Measurements from ENCODE around the gene GULP1.

Gene GULP1

GRCh38 chr2:188515918-188516317, 224.2 kb downstream of the GULP1 start:
- H3K4me1 ChIP-seq (ENCODE audit: control insufficient read depth, low read length) = no peaks in the 10 kb centered on the region
- no peak for TF ChIP-seq EZH2phosphoT487 (IDR thresholded peaks at IDR 0.05; ENCODE audit: borderline replicate concordance, low read length)
- no peak for TF ChIP-seq CTCF (IDR thresholded peaks at IDR 0.05; ENCODE audit: low read depth, low read length, poor library complexity, severe bottlenecking)

GRCh38 chr2:188517549-188518215, 226.0 kb downstream of the GULP1 start:
- Histone ChIP-seq H3K4me1 (ENCODE audit: control insufficient read depth, low read length) (no peaks in the 10 kb centered on the region), H3K4me2 (ENCODE audit: low read length) (no peak overlapping the region), H3K27ac (ENCODE audit: low read depth, low read length) (no peak overlapping the region), H3K36me3 (ENCODE audit: control insufficient read depth, low read length) (no peaks in the 10 kb centered on the region), H3F3A (ENCODE audit: control insufficient read depth, insufficient read depth) (no peaks in the 10 kb centered on the region), H3K4me3 (ENCODE audit: low read length) (no peak overlapping the region), H3K27me3 (ENCODE audit: control insufficient read depth, low read length) (peaks cover 3% of the 10 kb centered on the region; the same call in 1 of the 2 replicates), H3K79me2 (ENCODE audit: control insufficient read depth, low read length) (no peaks in the 10 kb centered on the region), H4K20me1 (ENCODE audit: control insufficient read depth, insufficient read depth, low read depth, low read length) (no peaks in the 10 kb centered on the region), H3K9me2 (replicated peaks; ENCODE audit: control insufficient read depth, low read length) (no peaks in the 10 kb centered on the region), H3K9me3 (ENCODE audit: control insufficient read depth, insufficient read depth, low read length) (no peaks in the 10 kb centered on the region)
- TF ChIP-seq EZH2phosphoT487 (IDR thresholded peaks at IDR 0.05; ENCODE audit: borderline replicate concordance, low read length) = no peak
- TF ChIP-seq CTCF (IDR thresholded peaks at IDR 0.05; ENCODE audit: low read depth, low read length, poor library complexity, severe bottlenecking) = no peak

More at GRCh38 chr2:188515918-188516317, 224.2 kb downstream of the GULP1 start:
- H3F3A ChIP-seq (ENCODE audit: control insufficient read depth, insufficient read depth) = no peaks in the 10 kb centered on the region
- H3K36me3 ChIP-seq (ENCODE audit: control insufficient read depth, low read length) = no peaks in the 10 kb centered on the region
- no peaks in the 10 kb centered on the region for H3K79me2 ChIP-seq (ENCODE audit: control insufficient read depth, low read length)
- no peaks in the 10 kb centered on the region for H3K9me2 ChIP-seq (replicated peaks; ENCODE audit: control insufficient read depth, low read length)
- peaks cover 6% of the 10 kb centered on the region; the same call in 1 of the 2 replicates for H3K27me3 ChIP-seq (ENCODE audit: control insufficient read depth, low read length)
- no peak overlapping the region for H3K27ac ChIP-seq (ENCODE audit: low read depth, low read length)
- no peak overlapping the region for H3K4me3 ChIP-seq (ENCODE audit: low read length)
- no peak overlapping the region for H3K4me2 ChIP-seq (ENCODE audit: low read length)
- no peaks in the 10 kb centered on the region for H3K9me3 ChIP-seq (ENCODE audit: control insufficient read depth, insufficient read depth, low read length)
- H4K20me1 ChIP-seq (ENCODE audit: control insufficient read depth, insufficient read depth, low read depth, low read length) = no peaks in the 10 kb centered on the region

GRCh38 chr2:188518381-188518780, 226.7 kb downstream of the GULP1 start:
- H3K27me3 ChIP-seq (ENCODE audit: control insufficient read depth, low read length) = peaks cover 3% of the 10 kb centered on the region; the same call in 1 of the 2 replicates
- H3K9me3 ChIP-seq (ENCODE audit: control insufficient read depth, insufficient read depth, low read length) = no peaks in the 10 kb centered on the region
- H3K27ac ChIP-seq (ENCODE audit: low read depth, low read length) = no peak overlapping the region
- H4K20me1 ChIP-seq (ENCODE audit: control insufficient read depth, insufficient read depth, low read depth, low read length) = no peaks in the 10 kb centered on the region
- H3F3A ChIP-seq (ENCODE audit: control insufficient read depth, insufficient read depth) = no peaks in the 10 kb centered on the region
- TF ChIP-seq EZH2phosphoT487 (IDR thresholded peaks at IDR 0.05; ENCODE audit: borderline replicate concordance, low read length) = no peak
- TF ChIP-seq CTCF (IDR thresholded peaks at IDR 0.05; ENCODE audit: low read depth, low read length, poor library complexity, severe bottlenecking) = no peak
- no peak overlapping the region for H3K4me2 ChIP-seq (ENCODE audit: low read length)
- H3K4me1 ChIP-seq (ENCODE audit: control insufficient read depth, low read length) = no peaks in the 10 kb centered on the region
- no peaks in the 10 kb centered on the region for H3K9me2 ChIP-seq (replicated peaks; ENCODE audit: control insufficient read depth, low read length)
- H3K4me3 ChIP-seq (ENCODE audit: low read length) = no peak overlapping the region
- H3K79me2 ChIP-seq (ENCODE audit: control insufficient read depth, low read length) = no peaks in the 10 kb centered on the region
- H3K36me3 ChIP-seq (ENCODE audit: control insufficient read depth, low read length) = no peaks in the 10 kb centered on the region
